Transverse colon (tissue), 4 donors: ENCODE measurements around the gene WDR62. TPM values are rescaled to one million over a fixed set of nuclear protein-coding genes. Genes with fewer than 3 reads are reported as not detected.

Experiments used
- DNase-seq: peaks from one replicate; pipeline ENCODE4 v3.0.0-alpha.2; 2019
- H3K27ac ChIP-seq, 4 donors: fragments of 200-600 bp; sonication (generic); 2 replicates each; pipeline ENCODE4 v1.5.1; 2016 to 2018; ENCODE audit warnings: inconsistent platforms in 4 of 4
- H3K27me3 ChIP-seq: fragments of 200-600 bp; sonication (generic); 2 replicates; pipeline ENCODE4 v1.5.1; 2017; ENCODE audit warnings: inconsistent platforms
- H3K36me3 ChIP-seq, 4 donors: fragments of 200-600 bp; sonication (generic); 2 replicates each; pipeline ENCODE4 v1.5.1; 2017 to 2019; ENCODE audit warnings: inconsistent platforms in 4 of 4
- H3K4me1 ChIP-seq, 4 donors: fragments of 200-600 bp; sonication (generic); 2 replicates each; pipeline ENCODE4 v1.5.1; 2017 to 2020; ENCODE audit warnings: inconsistent platforms in 4 of 4
- H3K4me3 ChIP-seq, 4 donors: fragments of 200-600 bp; sonication (generic); 1 replicate in 1 of 4; 2 replicates in 3 of 4; pipeline versions ENCODE4 v1.5.1 to v1.6.1; 2017 to 2019; ENCODE audit warnings: inconsistent platforms in 4 of 4
- H3K9me3 ChIP-seq, 2 donors: fragments of 200-600 bp; sonication (generic); 2 replicates each; pipeline ENCODE4 v1.5.1; 2017 to 2019; ENCODE audit warnings: inconsistent platforms in 2 of 2
- EP300 ChIP-seq: sonication (generic); formaldehyde crosslinking; IDR thresholded peaks from one replicate; pipeline ENCODE4 v1.6.1; 2017; ENCODE audit warnings: antibody characterized with exemption, low read depth
- POLR2A ChIP-seq: fragments of 450-650 bp; IDR thresholded peaks from one replicate; pipeline ENCODE4 v1.6.1; 2016; ENCODE audit warnings: antibody characterized with exemption, mild to moderate bottlenecking, moderate library complexity
- POLR2AphosphoS5 ChIP-seq, 3 donors: sonication (generic); formaldehyde crosslinking; IDR thresholded peaks; one replicate each; pipeline ENCODE4 v1.6.1; 2016; ENCODE audit warnings: antibody characterized with exemption in 3 of 3
- WGBS, 2 donors: methylation state at CpG; one replicate each; pipeline ENCODE4 v1.1.5; 2018; ENCODE audit warnings: low coverage in 1 of 2; 5-methylcytosine and 5-hydroxymethylcytosine counted together
- in situ Hi-C, 4 donors: fragments of 200-750 bp; cut with MboI; loops; one replicate each; pipeline versions ENCODE4 v1.15.0 to v1.15.1; 2017; ENCODE audit warnings: low sequenced_read_pairs in 3 of 4, low pct_ligation_motif_present in 1 of 4, low pct_unique_long_range_greater_than_20kb in 1 of 4
- intact Hi-C: fragments of 100-400 bp; cut with DNase I; formaldehyde crosslinking; loops from one replicate; pipeline ENCODE4 v1.15.1; 2023; ENCODE audit warnings: low total_unique reads
- total RNA-seq, 4 donors: library from RNA; depleted of rRNA; stranded (reverse); fragments of >200 nt; gene quantifications; one replicate each; pipeline ENCODE4 v1.1.0, GENCODE V29; 2016
- TF ChIP-seq, protein P1 (sequence below), 5 experiments: fragments of 200-600 bp in 3 of 5; fragments of 450-650 bp in 2 of 5; sonication (generic) in 3 of 5; IDR thresholded peaks; 1 replicate in 2 of 5; 2 replicates in 3 of 5; pipeline ENCODE4 v1.5.1; 2016 to 2017; ENCODE audit warnings: antibody characterized with exemption in 5 of 5, inconsistent platforms in 3 of 5, mild to moderate bottlenecking in 2 of 5, moderate library complexity in 1 of 5

Gene WDR62
- total RNA-seq, 4 donors from 2014 or later, result 0.37 to 20.7 (median 0.97) TPM

DNA sequence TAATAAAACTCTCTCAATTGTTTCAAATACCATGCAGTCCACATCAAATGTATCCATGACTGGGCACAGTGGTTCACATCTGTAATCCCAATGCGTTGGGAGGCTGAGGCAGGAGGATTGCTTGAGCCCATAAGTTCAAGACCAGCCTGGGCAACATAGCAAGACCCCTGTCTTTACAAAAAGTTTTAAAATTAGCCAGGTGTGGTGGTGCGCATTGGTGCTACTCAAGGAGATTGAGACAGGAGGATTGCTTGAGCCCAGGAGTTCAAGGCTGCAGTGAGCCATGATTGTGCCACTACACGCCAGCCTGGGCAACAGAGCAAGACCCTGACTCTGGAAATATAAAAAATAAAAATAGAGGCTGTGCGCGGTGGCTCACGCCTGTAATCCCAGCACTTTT, 27.0 kb upstream of the WDR62 start:
- WGBS, 2 donors, result 87 to 95% methylated on average over 3 to 6 of the region's 6 CpGs
- TF ChIP-seq, protein P1, sequence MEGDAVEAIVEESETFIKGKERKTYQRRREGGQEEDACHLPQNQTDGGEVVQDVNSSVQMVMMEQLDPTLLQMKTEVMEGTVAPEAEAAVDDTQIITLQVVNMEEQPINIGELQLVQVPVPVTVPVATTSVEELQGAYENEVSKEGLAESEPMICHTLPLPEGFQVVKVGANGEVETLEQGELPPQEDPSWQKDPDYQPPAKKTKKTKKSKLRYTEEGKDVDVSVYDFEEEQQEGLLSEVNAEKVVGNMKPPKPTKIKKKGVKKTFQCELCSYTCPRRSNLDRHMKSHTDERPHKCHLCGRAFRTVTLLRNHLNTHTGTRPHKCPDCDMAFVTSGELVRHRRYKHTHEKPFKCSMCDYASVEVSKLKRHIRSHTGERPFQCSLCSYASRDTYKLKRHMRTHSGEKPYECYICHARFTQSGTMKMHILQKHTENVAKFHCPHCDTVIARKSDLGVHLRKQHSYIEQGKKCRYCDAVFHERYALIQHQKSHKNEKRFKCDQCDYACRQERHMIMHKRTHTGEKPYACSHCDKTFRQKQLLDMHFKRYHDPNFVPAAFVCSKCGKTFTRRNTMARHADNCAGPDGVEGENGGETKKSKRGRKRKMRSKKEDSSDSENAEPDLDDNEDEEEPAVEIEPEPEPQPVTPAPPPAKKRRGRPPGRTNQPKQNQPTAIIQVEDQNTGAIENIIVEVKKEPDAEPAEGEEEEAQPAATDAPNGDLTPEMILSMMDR (IDR thresholded peaks at IDR 0.05), result no peak
- TF ChIP-seq POLR2A (no peak), POLR2AphosphoS5 (IDR thresholded peaks at IDR 0.05) (no peak), EP300 (no peak)
- Histone ChIP-seq H3K4me1 (peaks cover 0 to 12% (median 0%) of the 10 kb centered on the region in 4 donors), H3K36me3 (no peaks in the 10 kb centered on the region), H3K27ac (no peak overlapping the region), H3K4me3 (no peak overlapping the region), H3K27me3 (no peaks in the 10 kb centered on the region), H3K9me3 (no peaks in the 10 kb centered on the region)
- no peak for DNase-seq
- in situ Hi-C loops, result no loop called here
- intact Hi-C loops, result no loop called here

DNA sequence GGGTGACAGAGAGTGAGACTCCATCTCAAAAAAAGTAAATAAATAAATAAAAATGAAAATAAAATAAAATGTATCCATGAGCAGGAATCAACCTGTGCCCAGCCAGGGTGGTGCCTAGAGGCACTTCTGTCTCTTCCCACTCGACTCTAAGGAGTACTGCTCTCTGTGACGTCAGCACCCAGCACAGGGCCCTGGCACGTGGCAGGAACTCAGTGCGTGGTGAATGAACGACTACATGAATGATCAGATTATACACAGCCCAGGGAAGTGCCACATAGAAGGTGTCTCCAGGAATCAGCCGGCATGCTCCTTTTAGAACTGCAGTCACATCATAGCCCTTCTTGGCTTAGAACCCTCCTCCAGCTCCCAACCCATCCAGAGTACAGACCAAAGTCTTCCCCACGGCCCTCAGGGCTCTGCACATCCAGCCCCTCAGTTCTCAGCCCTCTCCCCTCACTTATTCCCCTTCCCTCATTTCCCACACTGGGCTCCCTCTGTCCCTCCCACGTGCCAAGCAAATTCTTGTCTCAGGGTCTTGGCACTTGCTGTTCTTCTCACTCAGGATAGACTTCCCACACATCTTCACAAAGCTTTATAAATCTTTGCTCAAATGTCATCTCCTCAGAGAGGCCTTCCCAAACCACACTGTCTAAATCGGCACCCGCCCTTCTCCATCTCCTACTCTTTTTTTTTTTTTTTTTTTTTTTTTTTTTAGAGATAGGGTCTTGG, 26.2 kb upstream of the WDR62 start:
- intact Hi-C loops, result no loop called here
- Histone ChIP-seq H3K27me3 (no peaks in the 10 kb centered on the region), H3K4me3 (no peak overlapping the region), H3K4me1 (peaks cover 0 to 12% (median 3%) of the 10 kb centered on the region in 4 donors), H3K36me3 (no peaks in the 10 kb centered on the region), H3K9me3 (no peaks in the 10 kb centered on the region), H3K27ac (no peak overlapping the region)
- 71 to 80% methylated on average over 4 to 10 of the region's 10 CpGs for WGBS, 2 donors
- TF ChIP-seq, protein P1 (IDR thresholded peaks at IDR 0.05), result no peak
- no peak for TF ChIP-seq POLR2AphosphoS5 (IDR thresholded peaks at IDR 0.05)
- no peak for TF ChIP-seq POLR2A
- no peak for TF ChIP-seq EP300
- DNase-seq, result no peak
- in situ Hi-C loops, result no loop called here

GRCh38 chr19:36030264-36031148, 24.2 kb upstream of the WDR62 start:
- Histone ChIP-seq H3K4me1 (peaks cover 0 to 12% (median 3%) of the 10 kb centered on the region in 4 donors), H3K36me3 (no peaks in the 10 kb centered on the region), H3K27me3 (no peaks in the 10 kb centered on the region), H3K27ac (no peak overlapping the region), H3K4me3 (no peak overlapping the region), H3K9me3 (no peaks in the 10 kb centered on the region)
- in situ Hi-C loops (no loop called here), intact Hi-C loops (no loop called here)
- 86 to 91% methylated on average over 1 to 8 of the region's 8 CpGs for WGBS, 2 donors
- DNase-seq, result no peak
- TF ChIP-seq, protein P1 (IDR thresholded peaks at IDR 0.05), result no peak
- TF ChIP-seq POLR2AphosphoS5 (IDR thresholded peaks at IDR 0.05), result no peak
- TF ChIP-seq EP300, result no peak
- TF ChIP-seq POLR2A, result no peak

DNA sequence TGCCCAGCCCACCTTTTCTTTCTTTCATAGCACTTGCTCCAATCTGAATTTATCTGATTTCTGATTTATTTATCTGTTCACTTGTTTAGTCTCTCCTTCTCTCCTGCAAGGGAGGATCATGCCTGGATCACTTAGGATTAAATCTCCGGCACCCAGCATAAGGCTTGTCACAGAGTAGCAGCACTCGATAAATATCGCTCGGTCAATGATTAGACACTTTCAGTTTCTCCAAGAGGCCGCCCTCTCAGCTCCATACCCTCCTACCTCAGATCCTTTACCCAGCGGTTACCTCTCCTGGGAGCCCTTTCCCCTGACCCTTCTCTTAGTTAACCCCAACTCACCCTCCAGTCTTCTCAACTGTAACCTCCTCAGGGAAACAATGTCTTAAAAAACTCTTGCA, 23.4 kb upstream of the WDR62 start:
- in situ Hi-C loops, result no loop called here
- TF ChIP-seq POLR2A, result no peak
- no peak for TF ChIP-seq POLR2AphosphoS5 (IDR thresholded peaks at IDR 0.05)
- TF ChIP-seq, protein P1 (IDR thresholded peaks at IDR 0.05), result no peak
- no peak for TF ChIP-seq EP300
- 85 to 90% methylated on average over 4 to 6 of the region's 6 CpGs for WGBS, 2 donors
- Histone ChIP-seq H3K27me3 (no peaks in the 10 kb centered on the region), H3K4me1 (peaks cover 0 to 12% (median 3%) of the 10 kb centered on the region in 4 donors), H3K4me3 (no peak overlapping the region), H3K27ac (peak overlapping the region in 1 of 4 donors; percentile 78), H3K9me3 (no peaks in the 10 kb centered on the region), H3K36me3 (no peaks in the 10 kb centered on the region)
- no peak for DNase-seq
- intact Hi-C loops, result no loop called here
